Breast epithelium (tissue), 4 donors: ENCODE data around the gene CEBPB. TPM values are rescaled to one million over a fixed set of nuclear protein-coding genes. Genes with fewer than 3 reads are reported as not detected.

Experiments used
- DNase-seq, 2 donors: peaks; one replicate each; pipeline ENCODE4 v3.0.0-alpha.2; 2019; ENCODE audit warnings: low spot score in 2 of 2
- H3K27ac ChIP-seq, 2 donors: fragments of 200-600 bp; sonication (generic) in 1 of 2; one replicate each; pipeline ENCODE4 v1.5.1; 2016 to 2019; ENCODE audit warnings: mild to moderate bottlenecking in 1 of 2
- H3K27me3 ChIP-seq, 2 donors: fragments of 200-600 bp; sonication (generic) in 1 of 2; one replicate each; pipeline versions ENCODE4 v1.5.1 to v1.6.0; 2017 to 2019; ENCODE audit warnings: control low read depth in 1 of 2, mild to moderate bottlenecking in 1 of 2
- H3K36me3 ChIP-seq: fragments of 200-600 bp; one replicate; pipeline ENCODE4 v1.5.1; 2019
- H3K4me1 ChIP-seq, 2 donors: fragments of 200-600 bp; sonication (generic); one replicate each; pipeline ENCODE4 v1.5.1; 2016 to 2019; ENCODE audit warnings: control low read depth in 1 of 2
- H3K4me3 ChIP-seq, 3 donors: fragments of 200-600 bp; sonication (generic); 1 replicate in 2 of 3; 2 replicates in 1 of 3; pipeline ENCODE4 v1.5.1; 2016 to 2019; ENCODE audit warnings: mild to moderate bottlenecking in 3 of 3, moderate library complexity in 2 of 3
- H3K9me3 ChIP-seq, 2 donors: fragments of 200-600 bp; sonication (generic) in 1 of 2; one replicate each; pipeline ENCODE4 v1.5.1; 2016 to 2019; ENCODE audit warnings: control low read depth in 1 of 2
- CTCF ChIP-seq, 3 donors: fragments of 450-650 bp; IDR thresholded peaks; one replicate each; pipeline ENCODE4 v1.5.1; 2016 to 2017; ENCODE audit warnings: antibody characterized with exemption in 3 of 3, mild to moderate bottlenecking in 3 of 3, moderate library complexity in 3 of 3
- POLR2A ChIP-seq: fragments of 450-650 bp; IDR thresholded peaks from one replicate; pipeline ENCODE4 v1.6.1; 2016; ENCODE audit warnings: antibody characterized with exemption, mild to moderate bottlenecking, moderate library complexity
- POLR2AphosphoS5 ChIP-seq, 3 donors: sonication (generic); formaldehyde crosslinking; IDR thresholded peaks; one replicate each; pipeline ENCODE4 v1.6.1; 2017; ENCODE audit warnings: antibody characterized with exemption in 3 of 3
- intact Hi-C: fragments of 100-400 bp; cut with DNase I; formaldehyde crosslinking; loops from one replicate; pipeline ENCODE4 v1.15.1; 2023; ENCODE audit warnings: low total_unique reads
- total RNA-seq, 3 donors: library from RNA; depleted of rRNA; stranded (reverse); fragments of >200 nt; gene quantifications; one replicate each; pipeline ENCODE4 v1.1.0, GENCODE V29; 2016

Gene CEBPB
- total RNA-seq, 3 donors from 2014 or later: 137 to 177 (median 149) TPM

DNA sequence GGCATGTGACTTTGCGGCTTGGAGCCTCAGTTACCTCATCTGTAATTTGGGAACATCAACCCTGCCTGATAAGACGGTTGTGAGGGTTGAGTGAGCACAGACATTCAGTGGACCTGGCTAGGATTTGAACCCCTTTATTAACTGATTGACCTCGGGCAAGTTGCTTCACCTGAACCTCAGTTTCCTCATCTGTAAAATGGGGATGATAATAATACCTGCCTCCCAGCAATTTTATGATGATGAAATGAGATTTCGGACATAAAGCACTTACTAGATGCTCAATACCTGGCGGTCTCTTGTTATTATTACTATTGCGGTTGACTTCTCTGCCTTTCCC lies 51.5 kb downstream of the CEBPB start:
- DNase-seq: no peak
- intact Hi-C loops: no loop called here
- Histone ChIP-seq H3K4me1 (peaks cover 0 to 39% of the 10 kb centered on the region in 2 donors), H3K27ac (peak overlapping the region; percentile 92 to 94), H3K27me3 (no peaks in the 10 kb centered on the region), H3K4me3 (no peak overlapping the region), H3K36me3 (no peaks in the 10 kb centered on the region), H3K9me3 (no peaks in the 10 kb centered on the region)
- TF ChIP-seq POLR2A (no peak), CTCF (IDR thresholded peaks at IDR 0.05) (no peak), POLR2AphosphoS5 (IDR thresholded peaks at IDR 0.05) (no peak)

Other genes starting within 250 kb of the CEBPB start
- 1 to 10 TPM in 2 of 3 donors, under 1 TPM in 1; 0.80 to 5.0 (median 4.3) TPM for gene SNAI1, start 207.8 kb upstream of the CEBPB start, total RNA-seq
- gene UBE2V1, start 77.7 kb upstream of the CEBPB start, total RNA-seq: 10 to 100 TPM; 63.8 to 81.6 (median 79.9) TPM
- 10 to 100 TPM; 12.9 to 29.4 (median 18.0) TPM for gene PEDS1, start 37.1 kb upstream of the CEBPB start, total RNA-seq